HepG2 (cell line): Measurements from ENCODE around the gene CALCR. TPM values are rescaled to one million over a fixed set of nuclear protein-coding genes. Genes with fewer than 3 reads are reported as not detected.

Source experiments
- ATAC-seq: fragments of 200-7000 bp; cut with Tn5 transposase; 3 replicates; pipeline ENCODE4 v1.9.1; 2020; ENCODE audit warnings: mild to moderate bottlenecking, moderate library complexity
- BruUV-seq: library from RNA; stranded (reverse); fragments of 400-500 nt; replicated peaks from 2 replicates; lab custom pipeline; 2021; lab: Mats Ljungman, UMichigan
- CTCF ChIA-PET: fragments of 300-600 bp; formaldehyde crosslinking; extraction: SDS; loops from one replicate; lab custom pipeline; 2021; ENCODE audit warnings: low total read pairs, inconsistent platforms, low intra/inter-chr PET ratio; lab: Yijun Ruan, JAX
- POLR2A ChIA-PET: fragments of 350-600 bp; sonication (Branson Sonifier 250); formaldehyde crosslinking; loops from one replicate; lab custom pipeline; 2020; ENCODE audit warnings: antibody characterized with exemption, inconsistent platforms; lab: Yijun Ruan, JAX
- DNase-seq: peaks from one replicate; pipeline ENCODE4 v3.0.0-alpha.2; 2015; ENCODE audit warnings: low spot score
- FAIRE-seq: peaks from 3 replicates; lab custom pipeline; 2011; peaks lifted over from hg19 to GRCh38; lab: Jason Lieb, UNC
- H2AFZ ChIP-seq: one replicate; pipeline ENCODE4 v1.6.1; 2011; ENCODE audit warnings: low read length, inconsistent platforms
- H3K27ac ChIP-seq: fragments of 300-600 bp; 3 replicates; pipeline ENCODE4 v1.8.0; 2011; ENCODE audit warnings: mixed run types, mild to moderate bottlenecking, mixed read lengths, low read length, inconsistent platforms; ENCODE audit not compliant: insufficient read depth; ENCODE audit errors: extremely low read length
- H3K27me3 ChIP-seq, 2 experiments: fragments of 200-600 bp in 1 of 2; 2 replicates in 1 of 2; 3 replicates in 1 of 2; pipeline versions ENCODE4 v1.6.0 to v1.8.0; 2011; ENCODE audit warnings: low read length in 2 of 2, mild to moderate bottlenecking in 2 of 2, moderate library complexity in 2 of 2, inconsistent platforms in 1 of 2; ENCODE audit not compliant: insufficient read depth in 2 of 2, control insufficient read depth in 1 of 2
- H3K36me3 ChIP-seq, 2 experiments: fragments of 200-600 bp in 1 of 2; replicated peaks in 1 of 2; 2 replicates in 1 of 2; 3 replicates in 1 of 2; pipeline versions ENCODE4 v1.5.1 to v1.8.0; 2011; ENCODE audit warnings: low read length in 2 of 2, inconsistent platforms in 1 of 2; ENCODE audit not compliant: insufficient read depth in 2 of 2, control insufficient read depth in 1 of 2
- H3K4me1 ChIP-seq: 2 replicates; pipeline ENCODE4 v1.5.1; 2012; ENCODE audit warnings: low read length, inconsistent platforms; ENCODE audit not compliant: insufficient read depth
- H3K4me2 ChIP-seq: 2 replicates; pipeline ENCODE4 v1.6.0; 2011; ENCODE audit warnings: low read depth, low read length, inconsistent platforms
- H3K4me3 ChIP-seq, 3 experiments: fragments of 200-600 bp in 1 of 3; sonication (generic), shearing (Covaris generic) in 1 of 3; replicated peaks in 1 of 3; 2 replicates each; pipeline ENCODE4 v1.5.1; 2011 to 2016; ENCODE audit warnings: low read length in 3 of 3, inconsistent platforms in 2 of 3, low read depth in 2 of 3, mild to moderate bottlenecking in 2 of 3, control low read depth in 1 of 3, mixed read lengths in 1 of 3; ENCODE audit not compliant: insufficient read depth in 1 of 3
- H3K79me2 ChIP-seq: one replicate; pipeline ENCODE4 v1.6.1; 2011; ENCODE audit warnings: low read length, inconsistent platforms; ENCODE audit not compliant: insufficient read depth
- H3K9ac ChIP-seq: 2 replicates; pipeline ENCODE4 v1.6.0; 2011; ENCODE audit warnings: mild to moderate bottlenecking, low read depth, low read length, inconsistent platforms; ENCODE audit not compliant: insufficient read depth
- H3K9me3 ChIP-seq: 2 replicates; pipeline ENCODE4 v1.5.1; 2012; ENCODE audit warnings: mild to moderate bottlenecking, low read length
- H4K20me1 ChIP-seq: 2 replicates; pipeline ENCODE4 v1.6.0; 2011; ENCODE audit warnings: inconsistent platforms, mild to moderate bottlenecking, low read length, moderate library complexity; ENCODE audit not compliant: insufficient read depth
- BORCS8-MEF2B ChIP-seq: sonication (generic); formaldehyde crosslinking; IDR thresholded peaks from 2 replicates; pipeline ENCODE4 v1.8.0; 2022; ENCODE audit warnings: mild to moderate bottlenecking, missing genetic modification reagents
- KDM4B ChIP-seq: sonication (generic); formaldehyde crosslinking; IDR thresholded peaks from 2 replicates; pipeline ENCODE4 v1.4.0; 2020; ENCODE audit warnings: missing genetic modification reagents
- MTA1 ChIP-seq: sonication (generic); formaldehyde crosslinking; IDR thresholded peaks from 2 replicates; pipeline ENCODE4 v1.4.0; 2020; ENCODE audit warnings: missing genetic modification reagents, mild to moderate bottlenecking, borderline replicate concordance
- NFIB ChIP-seq: sonication (generic); formaldehyde crosslinking; IDR thresholded peaks from 2 replicates; pipeline ENCODE4 v1.9.0; 2021; ENCODE audit warnings: missing genetic modification reagents, mild to moderate bottlenecking, borderline replicate concordance
- NFIC ChIP-seq: IDR thresholded peaks from 2 replicates; pipeline ENCODE4 v1.6.1; 2012; ENCODE audit warnings: mild to moderate bottlenecking, low read length, inconsistent platforms
- NKX3-1 ChIP-seq: sonication (generic); formaldehyde crosslinking; IDR thresholded peaks from 2 replicates; pipeline ENCODE4 v1.5.0; 2020; ENCODE audit warnings: missing genetic modification reagents
- RELA ChIP-seq: sonication (generic); formaldehyde crosslinking; IDR thresholded peaks from 2 replicates; pipeline ENCODE4 v1.4.0; 2020; ENCODE audit warnings: missing genetic modification reagents
- ZFYVE20 ChIP-seq: sonication (generic); formaldehyde crosslinking; IDR thresholded peaks from 2 replicates; pipeline ENCODE4 v1.8.0; 2023; ENCODE audit warnings: low read depth, mild to moderate bottlenecking, moderate library complexity, missing genetic modification reagents, borderline replicate concordance
- ZMYM3 ChIP-seq: sonication (generic); formaldehyde crosslinking; IDR thresholded peaks from 2 replicates; pipeline ENCODE4 v1.5.1; 2020; ENCODE audit warnings: mild to moderate bottlenecking, missing genetic modification reagents
- ZNF441 ChIP-seq: sonication (generic); formaldehyde crosslinking; IDR thresholded peaks from 2 replicates; pipeline ENCODE4 v1.7.0; 2021; ENCODE audit warnings: missing genetic modification reagents, borderline replicate concordance
- ZNF564 ChIP-seq: sonication (generic); formaldehyde crosslinking; IDR thresholded peaks from 2 replicates; pipeline ENCODE4 v1.8.1; 2023; ENCODE audit warnings: mild to moderate bottlenecking, missing genetic modification reagents
- ZNF629 ChIP-seq: sonication (generic); formaldehyde crosslinking; conservative IDR thresholded peaks from 2 replicates; pipeline ENCODE4 v1.5.0; 2020; ENCODE audit warnings: missing genetic modification reagents
- WGBS: methylation state at CpG from one replicate; pipeline ENCODE4 v1.1.6; 2017; ENCODE audit warnings: low lambda C conversion rate; 5-methylcytosine and 5-hydroxymethylcytosine counted together
- in situ Hi-C: cut with HindIII; loops from 2 replicates; pipeline ENCODE4 v1.10.0; 2017; ENCODE audit warnings: low pct_unique_long_range_greater_than_20kb; ENCODE audit not compliant: extremely low pct_ligation_motif_present
- intact Hi-C: fragments of 100-400 bp; cut with micrococcal nuclease; formaldehyde crosslinking; loops from one replicate; pipeline ENCODE4 v1.10.0; 2022; ENCODE audit not compliant: unreplicated experiment
- polyA plus RNA-seq, 8 experiments: library from polyadenylated mRNA; depleted of rRNA in 3 of 8; stranded (reverse) in 7 of 8; unstranded in 1 of 8; fragments of >200 nt; fragmentation: Illumina TruSeq in 4 of 8; extraction: Trizol in 4 of 8; gene quantifications; 2 replicates each; pipeline versions ENCODE4 v1.2.1 to v1.2.3, GENCODE V29; 2011 to 2016; ENCODE audit warnings: low read depth in 4 of 8, missing spikeins in 1 of 8, mixed read lengths in 1 of 8; ENCODE audit not compliant: insufficient read depth in 1 of 8
- total RNA-seq, 5 experiments: library from RNA; depleted of rRNA; stranded (reverse); fragments of >200 nt; fragmentation: Illumina TruSeq; extraction: Trizol; gene quantifications; 2 replicates each; pipeline ENCODE4 v1.2.3, GENCODE V29; 2016; ENCODE audit warnings: low read depth in 1 of 5
- TF ChIP-seq, protein P1 (sequence below): sonication (generic); formaldehyde crosslinking; IDR thresholded peaks from 2 replicates; pipeline ENCODE4 v1.5.0; 2020; ENCODE audit warnings: mild to moderate bottlenecking, missing genetic modification reagents, borderline replicate concordance
- TF ChIP-seq, protein P2 (sequence below): sonication (generic); formaldehyde crosslinking; IDR thresholded peaks from 2 replicates; pipeline ENCODE4 v1.8.1; 2023; ENCODE audit warnings: missing genetic modification reagents, mild to moderate bottlenecking, borderline replicate concordance
- TF ChIP-seq, protein P3 (sequence below): sonication (generic); formaldehyde crosslinking; IDR thresholded peaks from 2 replicates; pipeline ENCODE4 v1.5.0; 2020; ENCODE audit warnings: missing genetic modification reagents

Gene CALCR
- total and polyA plus RNA-seq, 2 of the 13 experiments (the other 11 are each of a cell fraction or from before 2014, with no cell fraction given) = not detected

DNA sequence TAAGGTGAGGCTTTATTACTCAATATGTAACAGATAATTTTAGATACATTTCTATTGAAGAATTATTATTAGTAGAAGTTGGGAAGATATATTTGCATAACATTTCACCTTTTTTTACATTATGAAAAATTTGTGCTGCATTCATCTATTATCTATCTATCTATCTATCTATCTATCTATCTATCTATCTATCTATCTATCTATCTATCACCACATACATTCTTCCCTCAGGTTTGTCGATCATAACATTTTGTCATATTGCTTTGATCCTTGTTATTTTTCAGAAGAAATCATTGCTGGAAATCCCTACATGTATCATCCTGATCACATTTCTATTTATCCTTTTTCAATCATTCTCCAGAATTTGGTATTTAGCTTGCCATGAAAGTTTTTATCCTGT is 49.3 kb upstream of the CALCR start:
- intact Hi-C loops = no loop called here
- FAIRE-seq = no peak
- in situ Hi-C loops = no loop called here
- no peaks in the 10 kb centered on the region for H4K20me1 ChIP-seq
- H3K4me3 ChIP-seq = no peak overlapping the region
- H2AFZ ChIP-seq = no peak overlapping the region
- ATAC-seq = no peak
- H3K4me2 ChIP-seq = no peak overlapping the region
- no TSS peak for BruUV-seq
- DNase-seq = no peak
- ChIA-PET CTCF (no interaction called here), POLR2A (no interaction called here)
- 0% methylated on average over 1 of the region's 1 CpG for whole genome bisulfite sequencing
- no peaks in the 10 kb centered on the region for H3K36me3 ChIP-seq
- H3K27me3 ChIP-seq = no peaks in the 10 kb centered on the region
- no peak overlapping the region for H3K9ac ChIP-seq
- H3K79me2 ChIP-seq = no peaks in the 10 kb centered on the region
- H3K9me3 ChIP-seq = no peaks in the 10 kb centered on the region
- no peak overlapping the region for H3K27ac ChIP-seq
- no peaks in the 10 kb centered on the region; the same call in 1 of the 2 replicates for H3K4me1 ChIP-seq
- no peak for TF ChIP-seq BORCS8-MEF2B (CRISPR knock-in tag)
- TF ChIP-seq ZNF564 (CRISPR knock-in tag) = no peak
- no peak for TF ChIP-seq NFIC
- TF ChIP-seq NKX3-1 = no peak
- TF ChIP-seq ZFYVE20 (CRISPR knock-in tag) = no peak
- no peak for TF ChIP-seq ZNF441 (CRISPR knock-in tag)
- TF ChIP-seq, protein P1, sequence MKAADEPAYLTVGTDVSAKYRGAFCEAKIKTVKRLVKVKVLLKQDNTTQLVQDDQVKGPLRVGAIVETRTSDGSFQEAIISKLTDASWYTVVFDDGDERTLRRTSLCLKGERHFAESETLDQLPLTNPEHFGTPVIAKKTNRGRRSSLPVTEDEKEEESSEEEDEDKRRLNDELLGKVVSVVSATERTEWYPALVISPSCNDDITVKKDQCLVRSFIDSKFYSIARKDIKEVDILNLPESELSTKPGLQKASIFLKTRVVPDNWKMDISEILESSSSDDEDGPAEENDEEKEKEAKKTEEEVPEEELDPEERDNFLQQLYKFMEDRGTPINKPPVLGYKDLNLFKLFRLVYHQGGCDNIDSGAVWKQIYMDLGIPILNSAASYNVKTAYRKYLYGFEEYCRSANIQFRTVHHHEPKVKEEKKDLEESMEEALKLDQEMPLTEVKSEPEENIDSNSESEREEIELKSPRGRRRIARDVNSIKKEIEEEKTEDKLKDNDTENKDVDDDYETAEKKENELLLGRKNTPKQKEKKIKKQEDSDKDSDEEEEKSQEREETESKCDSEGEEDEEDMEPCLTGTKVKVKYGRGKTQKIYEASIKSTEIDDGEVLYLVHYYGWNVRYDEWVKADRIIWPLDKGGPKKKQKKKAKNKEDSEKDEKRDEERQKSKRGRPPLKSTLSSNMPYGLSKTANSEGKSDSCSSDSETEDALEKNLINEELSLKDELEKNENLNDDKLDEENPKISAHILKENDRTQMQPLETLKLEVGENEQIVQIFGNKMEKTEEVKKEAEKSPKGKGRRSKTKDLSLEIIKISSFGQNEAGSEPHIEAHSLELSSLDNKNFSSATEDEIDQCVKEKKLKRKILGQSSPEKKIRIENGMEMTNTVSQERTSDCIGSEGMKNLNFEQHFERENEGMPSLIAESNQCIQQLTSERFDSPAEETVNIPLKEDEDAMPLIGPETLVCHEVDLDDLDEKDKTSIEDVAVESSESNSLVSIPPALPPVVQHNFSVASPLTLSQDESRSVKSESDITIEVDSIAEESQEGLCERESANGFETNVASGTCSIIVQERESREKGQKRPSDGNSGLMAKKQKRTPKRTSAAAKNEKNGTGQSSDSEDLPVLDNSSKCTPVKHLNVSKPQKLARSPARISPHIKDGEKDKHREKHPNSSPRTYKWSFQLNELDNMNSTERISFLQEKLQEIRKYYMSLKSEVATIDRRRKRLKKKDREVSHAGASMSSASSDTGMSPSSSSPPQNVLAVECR (CRISPR knock-in tag) = no peak
- TF ChIP-seq KDM4B (CRISPR knock-in tag) = no peak
- no peak for TF ChIP-seq MTA1 (CRISPR knock-in tag)
- no peak for TF ChIP-seq NFIB (CRISPR knock-in tag)
- TF ChIP-seq, protein P2, sequence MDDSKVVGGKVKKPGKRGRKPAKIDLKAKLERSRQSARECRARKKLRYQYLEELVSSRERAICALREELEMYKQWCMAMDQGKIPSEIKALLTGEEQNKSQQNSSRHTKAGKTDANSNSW (CRISPR knock-in tag) = no peak
- TF ChIP-seq ZNF629 (CRISPR knock-in tag) = no peak
- TF ChIP-seq ZMYM3 (CRISPR knock-in tag) = no peak
- TF ChIP-seq RELA = no peak
- TF ChIP-seq, protein P3, sequence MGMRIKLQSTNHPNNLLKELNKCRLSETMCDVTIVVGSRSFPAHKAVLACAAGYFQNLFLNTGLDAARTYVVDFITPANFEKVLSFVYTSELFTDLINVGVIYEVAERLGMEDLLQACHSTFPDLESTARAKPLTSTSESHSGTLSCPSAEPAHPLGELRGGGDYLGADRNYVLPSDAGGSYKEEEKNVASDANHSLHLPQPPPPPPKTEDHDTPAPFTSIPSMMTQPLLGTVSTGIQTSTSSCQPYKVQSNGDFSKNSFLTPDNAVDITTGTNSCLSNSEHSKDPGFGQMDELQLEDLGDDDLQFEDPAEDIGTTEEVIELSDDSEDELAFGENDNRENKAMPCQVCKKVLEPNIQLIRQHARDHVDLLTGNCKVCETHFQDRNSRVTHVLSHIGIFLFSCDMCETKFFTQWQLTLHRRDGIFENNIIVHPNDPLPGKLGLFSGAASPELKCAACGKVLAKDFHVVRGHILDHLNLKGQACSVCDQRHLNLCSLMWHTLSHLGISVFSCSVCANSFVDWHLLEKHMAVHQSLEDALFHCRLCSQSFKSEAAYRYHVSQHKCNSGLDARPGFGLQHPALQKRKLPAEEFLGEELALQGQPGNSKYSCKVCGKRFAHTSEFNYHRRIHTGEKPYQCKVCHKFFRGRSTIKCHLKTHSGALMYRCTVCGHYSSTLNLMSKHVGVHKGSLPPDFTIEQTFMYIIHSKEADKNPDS (CRISPR knock-in tag) = no peak
